BE2C (cell line): Measurements from ENCODE around the gene MBP.

Experiments
- DNase-seq: peaks from one replicate; pipeline ENCODE4 v3.0.0-alpha.2; 2020
- H3K27me3 ChIP-seq: fragments of 250-450 bp; sonication (Bioruptor Pico); 2 replicates; pipeline ENCODE4 v1.5.1; 2020; ENCODE audit warnings: mild to moderate bottlenecking
- H3K36me3 ChIP-seq: fragments of 250-450 bp; sonication (Bioruptor Pico); 2 replicates; pipeline ENCODE4 v1.5.1; 2020; ENCODE audit warnings: mild to moderate bottlenecking
- H3K4me1 ChIP-seq: fragments of 250-450 bp; sonication (Bioruptor Pico); 2 replicates; pipeline ENCODE4 v1.5.1; 2020
- H3K4me3 ChIP-seq: 2 replicates; pipeline ENCODE4 v1.5.1; 2011; ENCODE audit warnings: low read depth, low read length
- H3K9me3 ChIP-seq: fragments of 250-450 bp; sonication (Bioruptor Pico); 2 replicates; pipeline ENCODE4 v1.5.1; 2020
- TF ChIP-seq, protein P1 (sequence below): IDR thresholded peaks from 2 replicates; pipeline ENCODE4 v1.5.1; 2012; ENCODE audit warnings: mild to moderate bottlenecking, low read depth, low read length

Gene MBP

DNA sequence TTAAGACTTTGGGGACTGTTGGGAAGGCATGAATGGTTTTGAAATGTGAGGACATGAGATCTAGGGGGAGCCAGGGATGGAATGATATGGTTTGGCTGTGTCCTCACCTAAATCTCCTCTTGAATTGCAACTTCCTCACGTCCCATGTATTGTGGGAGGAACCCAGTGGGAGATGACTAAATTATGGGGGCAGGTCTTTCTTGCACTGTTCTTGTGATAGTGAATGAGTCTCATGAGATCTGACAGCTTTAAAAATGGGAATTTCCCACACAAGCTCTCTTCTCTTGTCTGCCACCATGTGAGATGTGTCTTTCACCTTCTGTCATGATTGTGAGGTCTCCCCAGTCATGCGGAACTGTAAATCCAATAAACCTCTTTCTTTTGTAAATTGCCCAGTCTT lies 11.5 kb upstream of the MBP start:
- Histone ChIP-seq H3K36me3 (no peaks in the 10 kb centered on the region), H3K27me3 (no peaks in the 10 kb centered on the region), H3K9me3 (no peaks in the 10 kb centered on the region), H3K4me1 (no peaks in the 10 kb centered on the region; the same call in 1 of the 2 replicates), H3K4me3 (no peak overlapping the region)
- DNase-seq, result no peak
- TF ChIP-seq, protein P1, sequence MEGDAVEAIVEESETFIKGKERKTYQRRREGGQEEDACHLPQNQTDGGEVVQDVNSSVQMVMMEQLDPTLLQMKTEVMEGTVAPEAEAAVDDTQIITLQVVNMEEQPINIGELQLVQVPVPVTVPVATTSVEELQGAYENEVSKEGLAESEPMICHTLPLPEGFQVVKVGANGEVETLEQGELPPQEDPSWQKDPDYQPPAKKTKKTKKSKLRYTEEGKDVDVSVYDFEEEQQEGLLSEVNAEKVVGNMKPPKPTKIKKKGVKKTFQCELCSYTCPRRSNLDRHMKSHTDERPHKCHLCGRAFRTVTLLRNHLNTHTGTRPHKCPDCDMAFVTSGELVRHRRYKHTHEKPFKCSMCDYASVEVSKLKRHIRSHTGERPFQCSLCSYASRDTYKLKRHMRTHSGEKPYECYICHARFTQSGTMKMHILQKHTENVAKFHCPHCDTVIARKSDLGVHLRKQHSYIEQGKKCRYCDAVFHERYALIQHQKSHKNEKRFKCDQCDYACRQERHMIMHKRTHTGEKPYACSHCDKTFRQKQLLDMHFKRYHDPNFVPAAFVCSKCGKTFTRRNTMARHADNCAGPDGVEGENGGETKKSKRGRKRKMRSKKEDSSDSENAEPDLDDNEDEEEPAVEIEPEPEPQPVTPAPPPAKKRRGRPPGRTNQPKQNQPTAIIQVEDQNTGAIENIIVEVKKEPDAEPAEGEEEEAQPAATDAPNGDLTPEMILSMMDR, result no peak

DNA sequence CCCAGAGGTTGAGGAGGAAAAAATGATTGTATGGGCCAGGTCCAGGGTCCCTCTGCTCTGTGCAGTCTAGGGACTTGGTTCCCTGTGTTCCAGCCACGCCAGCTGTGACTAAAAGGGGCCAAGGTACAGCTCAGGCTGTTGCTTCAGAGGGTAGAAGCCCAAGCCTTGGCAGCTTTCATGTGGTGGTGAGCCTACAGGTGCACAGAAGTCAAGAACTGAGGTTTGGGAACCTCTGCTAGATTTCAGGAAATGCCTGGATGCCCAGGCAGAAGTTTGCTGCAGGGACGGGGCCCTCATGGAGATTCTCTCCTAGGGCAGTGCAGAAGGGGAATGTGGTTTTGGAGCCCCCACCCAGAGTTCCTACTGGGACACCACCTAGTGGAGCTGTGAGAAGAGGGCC lies 10.6 kb upstream of the MBP start:
- no peaks in the 10 kb centered on the region; the same call in 1 of the 2 replicates for H3K4me1 ChIP-seq
- no peaks in the 10 kb centered on the region for H3K9me3 ChIP-seq
- TF ChIP-seq, protein P1, result no peak
- DNase-seq, result no peak
- no peaks in the 10 kb centered on the region for H3K27me3 ChIP-seq
- no peak overlapping the region for H3K4me3 ChIP-seq
- no peaks in the 10 kb centered on the region for H3K36me3 ChIP-seq

DNA sequence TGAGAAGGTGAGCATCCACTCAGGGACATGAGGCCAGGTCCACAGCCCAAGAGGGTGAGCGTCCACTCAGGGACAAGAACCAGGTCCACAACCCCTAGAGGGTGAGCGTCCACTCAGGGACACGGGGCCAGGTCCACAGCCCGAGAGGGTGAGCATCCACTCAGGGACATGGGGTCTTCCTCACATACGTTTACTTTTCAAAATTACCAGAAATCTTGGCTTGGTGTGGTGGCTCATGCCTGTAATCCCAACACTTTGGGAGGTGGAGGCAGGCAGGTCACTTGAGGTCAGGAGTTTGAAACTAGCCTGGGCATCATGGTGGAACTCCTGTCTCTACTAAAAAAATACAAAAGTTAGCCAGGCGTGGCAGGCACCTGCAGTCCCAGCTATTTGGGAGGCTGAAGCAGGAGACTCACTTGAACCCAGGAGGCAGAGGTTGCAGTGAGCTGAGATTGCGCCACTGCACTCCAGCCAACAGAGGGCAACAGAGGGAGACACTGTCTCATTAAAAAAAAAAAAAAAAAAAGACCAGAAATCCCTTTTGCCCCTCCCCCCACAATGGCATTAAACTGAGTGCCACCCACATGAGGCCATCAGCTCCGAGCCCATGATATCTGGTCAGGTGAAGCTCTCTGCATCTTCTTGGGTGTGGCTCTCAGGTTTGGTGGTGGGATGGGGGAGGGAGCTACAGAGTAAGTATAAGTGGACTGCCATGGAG lies 9.0 kb upstream of the MBP start:
- TF ChIP-seq, protein P1, result 0 out of 2 replicates have a peak, but pooled peaks have one; percentile 4
- Histone ChIP-seq H3K36me3 (no peaks in the 10 kb centered on the region), H3K4me3 (no peak overlapping the region), H3K27me3 (no peaks in the 10 kb centered on the region), H3K9me3 (no peaks in the 10 kb centered on the region), H3K4me1 (no peaks in the 10 kb centered on the region; the same call in 1 of the 2 replicates)
- no peak for DNase-seq

DNA sequence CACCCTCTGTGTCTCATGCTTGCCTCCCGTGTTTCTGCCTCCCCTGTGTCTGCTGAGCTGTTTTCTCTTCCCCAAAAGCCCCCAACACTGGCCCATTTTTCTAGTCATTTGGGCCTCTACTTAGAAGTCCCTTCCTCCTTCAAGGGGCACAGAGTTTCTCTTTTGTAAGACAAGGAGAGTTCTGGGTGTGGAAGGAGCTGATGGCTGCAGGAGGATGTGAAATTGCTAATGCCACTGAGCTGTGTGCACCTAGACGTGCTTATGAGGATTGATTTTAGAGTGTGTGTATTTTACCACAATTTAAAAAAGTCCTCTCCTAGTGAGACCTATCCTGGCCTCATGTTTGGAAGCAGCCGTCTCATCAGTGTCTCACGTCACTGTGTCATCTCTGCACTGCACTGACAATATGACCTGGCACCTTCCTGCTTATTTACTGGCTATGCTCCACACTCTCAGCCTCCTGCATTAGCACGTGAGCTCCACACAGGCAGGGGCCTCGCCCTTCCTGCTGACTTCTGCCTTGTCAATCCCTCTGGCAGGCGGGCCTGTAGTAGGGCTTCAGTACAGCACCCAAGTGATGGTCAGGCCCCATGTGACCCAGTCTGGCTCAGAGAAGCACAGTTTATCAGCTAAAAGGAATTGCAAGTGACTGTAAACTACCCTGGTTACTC lies 8.0 kb upstream of the MBP start:
- Histone ChIP-seq H3K4me3 (no peak overlapping the region), H3K27me3 (no peaks in the 10 kb centered on the region), H3K36me3 (no peaks in the 10 kb centered on the region), H3K4me1 (no peaks in the 10 kb centered on the region), H3K9me3 (no peaks in the 10 kb centered on the region)
- no peak for DNase-seq
- TF ChIP-seq, protein P1, result no peak

DNA sequence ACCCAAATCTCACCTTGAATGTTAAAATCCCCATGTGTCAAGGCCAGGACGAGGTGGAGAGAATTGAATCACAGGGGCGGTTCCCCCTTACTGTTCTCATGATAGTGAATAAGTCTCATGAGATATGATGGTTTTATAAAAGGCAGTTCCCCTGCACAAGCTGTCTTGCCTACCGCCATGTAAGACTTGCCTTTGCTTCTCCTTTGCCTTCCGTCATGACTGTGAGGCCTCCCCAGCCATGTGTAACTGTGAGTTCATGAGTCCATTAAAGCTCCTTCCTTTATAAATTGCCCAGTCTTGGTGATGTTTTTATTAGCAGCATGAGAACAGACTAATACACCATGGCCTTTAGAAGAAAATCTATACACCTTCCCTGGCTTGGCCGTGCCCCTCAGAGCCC lies 7.4 kb upstream of the MBP start:
- H3K36me3 ChIP-seq, result no peaks in the 10 kb centered on the region
- H3K27me3 ChIP-seq, result no peaks in the 10 kb centered on the region
- no peak for DNase-seq
- no peaks in the 10 kb centered on the region for H3K4me1 ChIP-seq
- H3K9me3 ChIP-seq, result no peaks in the 10 kb centered on the region
- TF ChIP-seq, protein P1, result no peak
- H3K4me3 ChIP-seq, result no peak overlapping the region

DNA sequence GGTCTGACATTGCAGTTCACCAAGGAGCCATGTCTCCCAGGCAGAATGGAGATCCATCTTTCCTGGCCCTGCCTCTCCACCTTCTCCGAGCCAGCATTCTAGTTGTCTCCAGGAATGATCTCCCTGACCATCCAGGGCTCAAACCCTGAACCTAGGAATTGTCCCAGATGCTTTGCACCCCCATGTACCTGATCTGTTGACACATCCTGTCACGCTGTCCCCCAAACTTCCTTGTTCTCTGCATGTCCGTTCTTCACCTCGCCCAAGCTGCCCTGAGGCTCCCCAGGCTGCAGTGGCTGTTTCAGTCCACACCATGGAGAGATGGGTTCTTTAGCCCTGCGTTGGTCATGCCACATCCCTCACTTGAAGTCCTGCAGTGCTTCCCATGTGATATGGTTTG lies 7.0 kb upstream of the MBP start:
- DNase-seq, result no peak
- TF ChIP-seq, protein P1, result no peak
- no peak overlapping the region for H3K4me3 ChIP-seq

More for the DNA sequence above, 7.0 kb upstream of the MBP start:
- Histone ChIP-seq H3K27me3 (no peaks in the 10 kb centered on the region), H3K36me3 (no peaks in the 10 kb centered on the region), H3K9me3 (no peaks in the 10 kb centered on the region), H3K4me1 (no peaks in the 10 kb centered on the region)
